NCI-H345 treated with DMSO at 0.1 percent for 48 hours (cell line): Measurements from ENCODE around the gene ITCH.

Experiments used
- DNase-seq: peaks from one replicate; lab custom pipeline; 2025; ENCODE audit not compliant: unreplicated experiment; lab: John Stamatoyannopoulos, UW

The ITCH gene

GRCh38 chr20:34544109-34544796 lies 181.2 kb downstream of the ITCH start:
- no peak for DNase-seq

GRCh38 chr20:34546751-34547181 lies 183.7 kb downstream of the ITCH start:
- peak; percentile 90 for DNase-seq

- DNase-seq: no peak
Measured at GRCh38 chr20:34547844-34548613, 185.0 kb downstream of the ITCH start.

- no peak for DNase-seq
Measured at GRCh38 chr20:34549291-34549928, 186.3 kb downstream of the ITCH start.

GRCh38 chr20:34549929-34550305 lies 186.8 kb downstream of the ITCH start:
- DNase-seq: no peak

GRCh38 chr20:34552569-34552968 lies 189.5 kb downstream of the ITCH start:
- DNase-seq: no peak

- DNase-seq: no peak
Measured at GRCh38 chr20:34553366-34553867, 190.3 kb downstream of the ITCH start.

- no peak for DNase-seq
Measured at GRCh38 chr20:34557936-34558319, 194.9 kb downstream of the ITCH start.

GRCh38 chr20:34558320-34559218 lies 195.5 kb downstream of the ITCH start, which contains the start of gene MAP1LC3A:
TSS of gene MAP1LC3A (plus strand) at chr20:34558718. CDS start at chr20:34558869, 151 bp downstream.
- no peak for DNase-seq

- DNase-seq: no peak
Measured at GRCh38 chr20:34559311-34560140, 196.5 kb downstream of the ITCH start.

GRCh38 chr20:34560141-34560523 lies 197.1 kb downstream of the ITCH start:
- DNase-seq: no peak

- no peak for DNase-seq
Measured at GRCh38 chr20:34560614-34561013, 197.5 kb downstream of the ITCH start.
